Measurements from ENCODE around the gene PTPRG. TPM values are rescaled to one million over a fixed set of nuclear protein-coding genes. Genes with fewer than 3 reads are reported as not detected.

Gene PTPRG
- total and polyA plus RNA-seq, 4 donors = 3.6 to 35.6 (median 8.1) TPM

DNA sequence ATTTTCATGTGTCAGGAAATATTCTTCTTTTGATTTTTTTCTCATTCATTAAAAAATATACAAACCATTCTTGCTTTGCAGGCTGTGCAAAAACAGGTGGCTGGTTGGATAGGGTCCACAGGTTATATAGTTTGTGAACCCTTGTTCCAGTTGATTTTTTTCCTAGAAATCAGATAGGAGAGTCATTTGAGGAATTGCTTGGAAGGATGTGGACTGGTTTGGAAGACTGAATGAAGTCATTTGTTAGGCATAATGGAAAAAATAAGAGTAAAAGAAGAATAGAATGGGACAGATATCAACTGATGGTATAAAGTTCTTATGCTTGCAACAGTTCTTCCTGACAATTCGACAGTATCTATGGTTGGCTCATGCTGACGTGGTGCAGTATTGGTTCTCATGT is 189.4 kb downstream of the PTPRG start:
- Histone ChIP-seq H3K27me3 (ENCODE audit: control insufficient read depth in 4 of 4, insufficient read depth in 4 of 4, low read length in 3 of 4) (no peaks in the 10 kb centered on the region), H3K9me3 (ENCODE audit: control insufficient read depth in 4 of 4, low read length in 3 of 4) (no peaks in the 10 kb centered on the region), H3K4me1 (ENCODE audit: control insufficient read depth in 4 of 4, insufficient read depth in 4 of 4, low read length in 3 of 4) (no peaks in the 10 kb centered on the region), H3K27ac (ENCODE audit: low read depth in 1 of 2, low read length in 2 of 2) (no peak overlapping the region), H3K36me3 (ENCODE audit: control insufficient read depth in 4 of 4, insufficient read depth in 3 of 4, low read depth in 1 of 4, low read length in 3 of 4) (peaks cover 0 to 3% (median under 1%) of the 10 kb centered on the region in 4 donors), H3K4me3 (ENCODE audit: low read depth in 1 of 3, low read length in 3 of 3) (no peak overlapping the region), H3K9ac (ENCODE audit: low read depth in 1 of 2, low read length in 2 of 2) (no peak overlapping the region)
- TF ChIP-seq, protein P1, sequence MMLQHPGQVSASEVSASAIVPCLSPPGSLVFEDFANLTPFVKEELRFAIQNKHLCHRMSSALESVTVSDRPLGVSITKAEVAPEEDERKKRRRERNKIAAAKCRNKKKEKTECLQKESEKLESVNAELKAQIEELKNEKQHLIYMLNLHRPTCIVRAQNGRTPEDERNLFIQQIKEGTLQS (IDR thresholded peaks at IDR 0.05) = no peak
- TF ChIP-seq, protein P2, sequence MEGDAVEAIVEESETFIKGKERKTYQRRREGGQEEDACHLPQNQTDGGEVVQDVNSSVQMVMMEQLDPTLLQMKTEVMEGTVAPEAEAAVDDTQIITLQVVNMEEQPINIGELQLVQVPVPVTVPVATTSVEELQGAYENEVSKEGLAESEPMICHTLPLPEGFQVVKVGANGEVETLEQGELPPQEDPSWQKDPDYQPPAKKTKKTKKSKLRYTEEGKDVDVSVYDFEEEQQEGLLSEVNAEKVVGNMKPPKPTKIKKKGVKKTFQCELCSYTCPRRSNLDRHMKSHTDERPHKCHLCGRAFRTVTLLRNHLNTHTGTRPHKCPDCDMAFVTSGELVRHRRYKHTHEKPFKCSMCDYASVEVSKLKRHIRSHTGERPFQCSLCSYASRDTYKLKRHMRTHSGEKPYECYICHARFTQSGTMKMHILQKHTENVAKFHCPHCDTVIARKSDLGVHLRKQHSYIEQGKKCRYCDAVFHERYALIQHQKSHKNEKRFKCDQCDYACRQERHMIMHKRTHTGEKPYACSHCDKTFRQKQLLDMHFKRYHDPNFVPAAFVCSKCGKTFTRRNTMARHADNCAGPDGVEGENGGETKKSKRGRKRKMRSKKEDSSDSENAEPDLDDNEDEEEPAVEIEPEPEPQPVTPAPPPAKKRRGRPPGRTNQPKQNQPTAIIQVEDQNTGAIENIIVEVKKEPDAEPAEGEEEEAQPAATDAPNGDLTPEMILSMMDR (IDR thresholded peaks at IDR 0.05; ENCODE audit: low read depth, low read length, missing input control) = no peak
- TF ChIP-seq REST (IDR thresholded peaks at IDR 0.05) (no peak), EGR1 (IDR thresholded peaks at IDR 0.05; ENCODE audit: low read depth in 2 of 2) (no peak), HNF4G (IDR thresholded peaks at IDR 0.05) (no peak), RXRA (IDR thresholded peaks at IDR 0.05) (no peak), YY1 (IDR thresholded peaks at IDR 0.05) (no peak), NR2F2 (IDR thresholded peaks at IDR 0.05) (no peak), FOXA1 (IDR thresholded peaks at IDR 0.05) (no peak), TAF1 (conservative IDR thresholded peaks at IDR 0.05) (no peak), HNF4A (conservative IDR thresholded peaks at IDR 0.05) (no peak), JUND (IDR thresholded peaks at IDR 0.05) (no peak), RAD21 (IDR thresholded peaks at IDR 0.05) (no peak), ZBTB33 (IDR thresholded peaks at IDR 0.05) (no peak), FOXA2 (IDR thresholded peaks at IDR 0.05) (no peak), GABPA (IDR thresholded peaks at IDR 0.05 in 1 of 2, conservative IDR thresholded peaks at IDR 0.05 in 1 of 2) (no peak), SP1 (IDR thresholded peaks at IDR 0.05) (no peak)
- TF ChIP-seq, protein P3, sequence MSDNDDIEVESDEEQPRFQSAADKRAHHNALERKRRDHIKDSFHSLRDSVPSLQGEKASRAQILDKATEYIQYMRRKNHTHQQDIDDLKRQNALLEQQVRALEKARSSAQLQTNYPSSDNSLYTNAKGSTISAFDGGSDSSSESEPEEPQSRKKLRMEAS (IDR thresholded peaks at IDR 0.05) = no peak
- no peak for DNase-seq (ENCODE audit: low spot score)
- WGBS = 88% methylated on average over 2 of the region's 2 CpGs

All from liver (tissue), 9 donors.